ENCODE measurements around the gene RNF34. TPM values are rescaled to one million over a fixed set of nuclear protein-coding genes. Genes with fewer than 3 reads are reported as not detected.
A peak's percentile ranks its signal among the peaks of the same experiment; 100 is the strongest.
"Not testable (repeated sequence)": the region's sequence is repeated elsewhere in the genome, so short reads cannot be mapped to it uniquely, and the experiment has no call there.

The RNF34 gene
- polyA plus RNA-seq (ENCODE audit: insufficient read length in 10 of 10): 10 to 100 TPM; 21.6 to 34.0 (median 27.3) TPM
- long read RNA-seq, donor 1, transcript RNF34-201 (6 exons, 2,066 nt): major isoform, 6 of 8 reads
- long read RNA-seq, donor 1, partial matches to known transcripts: 0 of 8 reads
- long read RNA-seq, donor 1, other reads (novel, unspliced or antisense): 0 of 8 reads
- long read RNA-seq, donor 2, transcript RNF34-201 (6 exons, 2,066 nt): major isoform, 5 of 6 reads
- long read RNA-seq, donor 2, partial matches to known transcripts: 0 of 6 reads
- long read RNA-seq, donor 2, other reads (novel, unspliced or antisense): 0 of 6 reads
- long read RNA-seq, donor 3, partial matches to known transcripts: 0 of 1 reads
- long read RNA-seq, donor 3, other reads (novel, unspliced or antisense): 0 of 1 reads
- long read RNA-seq, donor 4, partial matches to known transcripts: 0 of 3 reads
- long read RNA-seq, donor 4, other reads (novel, unspliced or antisense): 0 of 3 reads
- long read RNA-seq, donor 5, transcript RNF34-201 (6 exons, 2,066 nt): major isoform, 9 of 10 reads
- long read RNA-seq, donor 5, partial matches to known transcripts: 0 of 10 reads
- long read RNA-seq, donor 5, other reads (novel, unspliced or antisense): 0 of 10 reads
- long read RNA-seq, donor 6, transcript RNF34-201 (6 exons, 2,066 nt): major isoform, 8 of 8 reads
- long read RNA-seq, donor 6, partial matches to known transcripts: 0 of 8 reads
- long read RNA-seq, donor 6, other reads (novel, unspliced or antisense): 0 of 8 reads
- long read RNA-seq, donor 7, partial matches to known transcripts: 0 of 4 reads
- long read RNA-seq, donor 7, other reads (novel, unspliced or antisense): 0 of 4 reads
- long read RNA-seq, donor 8, transcript RNF34-201 (6 exons, 2,066 nt): major isoform, 5 of 5 reads
- long read RNA-seq, donor 8, partial matches to known transcripts: 0 of 5 reads
- long read RNA-seq, donor 8, other reads (novel, unspliced or antisense): 0 of 5 reads
- long read RNA-seq, donor 9, partial matches to known transcripts: 0 of 1 reads
- long read RNA-seq, donor 9, other reads (novel, unspliced or antisense): 0 of 1 reads

- DNase-seq: peak; percentile 99 to 100 (median 99)
These were observed at the start of gene RNF34 for GRCh38 chr12:121399391-121400331. Gene RNF34 (plus strand): TSS chr12:121400118. CDS start chr12:121400213, 95 bp downstream.

- peak; percentile 97 to 99 (median 99) for DNase-seq
These were observed 47.9 kb upstream of the RNF34 start, which contains the start of gene ANAPC5 for GRCh38 chr12:121351820-121352681. Gene ANAPC5 (minus strand): TSS chr12:121352411. CDS start chr12:121352340, 71 bp downstream.

- DNase-seq: no peak
These were observed 47.3 kb upstream of the RNF34 start for GRCh38 chr12:121352682-121353018.

GRCh38 chr12:121355818-121356217 is 44.1 kb upstream of the RNF34 start:
- no peak for DNase-seq

GRCh38 chr12:121356657-121357056 is 43.3 kb upstream of the RNF34 start:
- DNase-seq: no peak

- DNase-seq: no peak
These were observed 42.6 kb upstream of the RNF34 start for GRCh38 chr12:121357331-121357730.

GRCh38 chr12:121358073-121358472 is 41.8 kb upstream of the RNF34 start:
- DNase-seq: no peak

GRCh38 chr12:121364683-121365121 is 35.2 kb upstream of the RNF34 start:
- no peak for DNase-seq

- DNase-seq: no peak
These were observed 34.4 kb upstream of the RNF34 start for GRCh38 chr12:121365416-121366062.

GRCh38 chr12:121366063-121366459 is 33.9 kb upstream of the RNF34 start:
- DNase-seq: no peak

GRCh38 chr12:121371404-121371803 is 28.5 kb upstream of the RNF34 start:
- no peak for DNase-seq

- DNase-seq: no peak
These were observed 26.2 kb upstream of the RNF34 start for GRCh38 chr12:121373755-121374154.

- DNase-seq: not testable (repeated sequence)
These were observed 25.6 kb upstream of the RNF34 start for GRCh38 chr12:121374336-121374735.

- not testable (repeated sequence) for DNase-seq
These were observed 24.9 kb upstream of the RNF34 start for GRCh38 chr12:121374945-121375584.

GRCh38 chr12:121376754-121377697 is 22.9 kb upstream of the RNF34 start:
- no peak for DNase-seq

GRCh38 chr12:121378736-121379135 is 21.2 kb upstream of the RNF34 start:
- no peak for DNase-seq

- no peak for DNase-seq
These were observed 20.0 kb upstream of the RNF34 start for GRCh38 chr12:121379945-121380344.

- no peak for DNase-seq
These were observed 16.3 kb upstream of the RNF34 start for GRCh38 chr12:121383601-121384021.

Measured in muscle of back (tissue), 13 donors.